OCI-LY1 (cell line): ENCODE results near the gene SMYD5.

Source experiments
- H2AFZ ChIP-seq: fragments of 200-600 bp; sonication (generic), shearing (Covaris generic); 2 replicates; pipeline ENCODE4 v1.6.0; 2014; ENCODE audit warnings: antibody characterized with exemption, mild to moderate bottlenecking, low read length
- H3F3A ChIP-seq: fragments of 200-600 bp; sonication (generic), shearing (Covaris generic); 2 replicates; pipeline ENCODE4 v1.6.0; 2014; ENCODE audit warnings: mild to moderate bottlenecking, antibody characterized with exemption, low read length, moderate library complexity; ENCODE audit not compliant: insufficient read depth
- H3K27ac ChIP-seq: fragments of 200-600 bp; sonication (generic); 2 replicates; pipeline ENCODE4 v1.5.1; 2014; ENCODE audit warnings: low read length, mixed run types, mild to moderate bottlenecking, low read depth; ENCODE audit not compliant: poor library complexity, severe bottlenecking
- H3K27me3 ChIP-seq: fragments of 200-600 bp; sonication (generic); 2 replicates; pipeline ENCODE4 v1.6.0; 2014; ENCODE audit warnings: antibody characterized with exemption, mild to moderate bottlenecking, low read length, moderate library complexity; ENCODE audit not compliant: insufficient read depth
- H3K36me3 ChIP-seq: fragments of 200-600 bp; sonication (generic); 2 replicates; pipeline ENCODE4 v1.6.1; 2014; ENCODE audit warnings: mild to moderate bottlenecking, antibody characterized with exemption, low read length, moderate library complexity, mixed read lengths; ENCODE audit not compliant: insufficient read depth
- H3K4me1 ChIP-seq: fragments of 200-600 bp; sonication (generic); 2 replicates; pipeline ENCODE4 v1.5.1; 2014; ENCODE audit warnings: mild to moderate bottlenecking, low read length, moderate library complexity; ENCODE audit not compliant: insufficient read depth, severe bottlenecking
- H3K4me2 ChIP-seq: fragments of 200-600 bp; sonication (generic), shearing (Covaris generic); 2 replicates; pipeline ENCODE4 v1.6.1; 2014; ENCODE audit warnings: low read length
- H3K4me3 ChIP-seq: fragments of 200-600 bp; sonication (generic); 2 replicates; pipeline ENCODE4 v1.5.1; 2014; ENCODE audit warnings: low read length, low read depth, mild to moderate bottlenecking, mixed read lengths; ENCODE audit not compliant: poor library complexity, severe bottlenecking
- H3K79me2 ChIP-seq: fragments of 200-600 bp; shearing (Covaris generic); 2 replicates; pipeline ENCODE4 v1.6.1; 2016; ENCODE audit warnings: mixed run types, low read length, mixed read lengths; ENCODE audit not compliant: insufficient read depth
- H3K9ac ChIP-seq: fragments of 200-600 bp; sonication (generic), shearing (Covaris generic); 2 replicates; pipeline ENCODE4 v1.6.1; 2014; ENCODE audit warnings: mild to moderate bottlenecking, low read length, mixed read lengths
- H3K9me2 ChIP-seq: fragments of 200-600 bp; sonication (generic), shearing (Covaris generic); 2 replicates; pipeline ENCODE4 v1.6.1; 2014; ENCODE audit warnings: low read depth, mild to moderate bottlenecking, low read length, mixed read lengths
- H3K9me3 ChIP-seq: fragments of 200-600 bp; shearing (Covaris generic); 2 replicates; pipeline ENCODE4 v1.6.1; 2014; ENCODE audit warnings: low read length, mixed read lengths
- H4K20me1 ChIP-seq: fragments of 200-600 bp; sonication (generic), shearing (Covaris generic); 2 replicates; pipeline ENCODE4 v1.6.0; 2016; ENCODE audit warnings: mild to moderate bottlenecking, low read length; ENCODE audit not compliant: insufficient read depth
- CTCF ChIP-seq: fragments of 200-600 bp; sonication (generic), shearing (Covaris generic); IDR thresholded peaks from 2 replicates; pipeline ENCODE4 v1.5.1; 2017; ENCODE audit warnings: mild to moderate bottlenecking, antibody characterized with exemption, low read length, moderate library complexity, mixed read lengths
- EZH2 ChIP-seq: fragments of 200-600 bp; sonication (generic), shearing (Covaris generic); IDR thresholded peaks from 2 replicates; pipeline ENCODE4 v1.8.0; 2017; ENCODE audit warnings: borderline replicate concordance, mixed run types, mild to moderate bottlenecking, antibody characterized with exemption, low read length, moderate library complexity, mixed read lengths

Gene SMYD5

GRCh38 chr2:73238976-73239375 is 24.9 kb downstream of the SMYD5 start:
- Histone ChIP-seq H3F3A (no peaks in the 10 kb centered on the region), H2AFZ (no peak overlapping the region), H3K27ac (no peak overlapping the region), H3K4me1 (peaks cover 24% of the 10 kb centered on the region), H4K20me1 (no peaks in the 10 kb centered on the region; the same call in 1 of the 2 replicates), H3K4me2 (no peak overlapping the region), H3K9me3 (no peaks in the 10 kb centered on the region), H3K9ac (no peak overlapping the region), H3K4me3 (no peak overlapping the region), H3K9me2 (no peaks in the 10 kb centered on the region), H3K27me3 (no peaks in the 10 kb centered on the region), H3K79me2 (peaks cover 71% of the 10 kb centered on the region), H3K36me3 (peaks cover 83% of the 10 kb centered on the region)
- TF ChIP-seq CTCF: no peak
- TF ChIP-seq EZH2: no peak

- Histone ChIP-seq H3K4me3 (no peak overlapping the region), H3K4me2 (no peak overlapping the region), H3K27me3 (no peaks in the 10 kb centered on the region), H3K4me1 (peaks cover 24% of the 10 kb centered on the region), H3K9me2 (no peaks in the 10 kb centered on the region), H3F3A (no peaks in the 10 kb centered on the region), H3K27ac (no peak overlapping the region), H3K9ac (no peak overlapping the region), H4K20me1 (no peaks in the 10 kb centered on the region; the same call in 1 of the 2 replicates), H2AFZ (no peak overlapping the region), H3K36me3 (peaks cover 91% of the 10 kb centered on the region), H3K9me3 (no peaks in the 10 kb centered on the region), H3K79me2 (peaks cover 65% of the 10 kb centered on the region)
- TF ChIP-seq CTCF (no peak), EZH2 (no peak)
These were observed 25.7 kb downstream of the SMYD5 start for GRCh38 chr2:73239776-73240175.

DNA sequence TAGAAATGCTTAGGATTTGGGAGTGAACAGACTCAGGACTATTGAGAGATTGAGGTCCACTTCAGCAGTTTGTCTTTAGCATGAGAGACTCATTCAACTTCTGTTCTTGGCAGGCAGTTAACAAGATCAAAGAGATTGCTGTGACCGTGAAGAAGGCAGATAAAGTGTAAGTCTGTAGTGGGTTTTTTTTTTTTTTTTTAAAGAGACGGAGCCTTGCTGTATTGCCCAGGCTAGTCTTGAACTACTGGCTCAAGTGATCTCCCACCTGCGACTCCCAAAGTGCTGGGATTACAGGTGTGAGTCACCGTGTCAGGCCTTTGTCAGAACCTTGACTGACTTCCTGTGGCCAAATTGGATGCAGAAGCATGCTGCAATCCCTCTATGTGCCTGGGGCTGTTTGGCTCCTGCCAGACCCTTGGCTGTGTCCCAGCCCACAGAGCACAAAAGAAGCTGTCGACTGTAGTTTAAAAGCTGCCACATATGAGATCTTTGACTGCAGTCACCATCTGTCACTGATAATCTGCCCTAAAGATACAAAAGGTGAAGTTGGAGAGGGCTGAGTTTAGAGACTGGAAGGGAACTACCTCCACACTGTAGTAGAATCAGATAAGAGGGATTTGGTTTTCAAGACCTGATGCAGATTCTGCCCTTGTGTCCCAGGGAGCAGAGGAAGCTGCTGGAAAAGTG is 30.0 kb downstream of the SMYD5 start:
- Histone ChIP-seq H3K4me3 (no peak overlapping the region), H3F3A (no peaks in the 10 kb centered on the region), H3K9me3 (no peaks in the 10 kb centered on the region), H4K20me1 (no peaks in the 10 kb centered on the region), H3K27me3 (no peaks in the 10 kb centered on the region), H3K9ac (no peak overlapping the region), H3K4me1 (no peaks in the 10 kb centered on the region), H3K4me2 (no peak overlapping the region), H3K27ac (no peak overlapping the region), H3K36me3 (peaks cover 100% of the 10 kb centered on the region), H2AFZ (no peak overlapping the region), H3K9me2 (no peaks in the 10 kb centered on the region), H3K79me2 (peaks cover 23% of the 10 kb centered on the region)
- TF ChIP-seq EZH2: no peak
- no peak for TF ChIP-seq CTCF
